Measurements from ENCODE around the gene LRP1B.

DNA sequence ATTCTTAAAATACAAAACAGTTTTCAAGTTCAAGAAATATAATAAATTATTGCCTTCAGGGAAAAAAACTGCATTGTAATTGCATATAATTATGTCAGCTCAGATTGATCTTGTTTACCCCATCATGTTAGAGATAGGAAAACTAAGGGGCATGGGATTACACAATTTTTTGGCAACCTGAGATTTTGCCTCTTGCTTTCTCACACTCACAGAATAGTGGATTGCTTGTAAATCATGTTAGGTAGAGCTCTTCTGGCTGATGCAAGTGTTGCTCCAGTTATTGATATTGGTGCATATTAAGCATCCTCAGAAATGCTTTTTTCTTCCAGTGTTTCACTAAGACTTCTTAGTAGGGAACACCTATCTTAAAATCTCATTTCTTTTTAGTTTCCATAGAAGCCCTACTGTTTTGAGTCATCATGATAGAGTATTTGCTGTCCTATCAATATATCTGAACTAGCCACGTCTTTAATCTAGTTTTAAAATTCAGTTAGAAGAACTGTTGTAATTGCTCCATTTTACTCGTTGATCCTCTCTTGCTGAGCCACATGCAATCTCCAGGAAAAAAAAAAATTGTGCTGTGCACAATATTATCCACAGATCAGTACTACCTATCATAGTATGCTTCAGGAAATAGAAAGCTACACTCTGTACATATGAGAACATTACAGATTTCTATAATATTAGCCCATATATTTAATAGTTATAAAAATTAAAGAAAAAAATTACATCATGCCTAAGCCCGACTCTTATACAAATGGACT, 393.1 kb downstream of the LRP1B start:
- no peak for TF ChIP-seq POLR2A (IDR thresholded peaks at IDR 0.05)
- TF ChIP-seq, protein P1, sequence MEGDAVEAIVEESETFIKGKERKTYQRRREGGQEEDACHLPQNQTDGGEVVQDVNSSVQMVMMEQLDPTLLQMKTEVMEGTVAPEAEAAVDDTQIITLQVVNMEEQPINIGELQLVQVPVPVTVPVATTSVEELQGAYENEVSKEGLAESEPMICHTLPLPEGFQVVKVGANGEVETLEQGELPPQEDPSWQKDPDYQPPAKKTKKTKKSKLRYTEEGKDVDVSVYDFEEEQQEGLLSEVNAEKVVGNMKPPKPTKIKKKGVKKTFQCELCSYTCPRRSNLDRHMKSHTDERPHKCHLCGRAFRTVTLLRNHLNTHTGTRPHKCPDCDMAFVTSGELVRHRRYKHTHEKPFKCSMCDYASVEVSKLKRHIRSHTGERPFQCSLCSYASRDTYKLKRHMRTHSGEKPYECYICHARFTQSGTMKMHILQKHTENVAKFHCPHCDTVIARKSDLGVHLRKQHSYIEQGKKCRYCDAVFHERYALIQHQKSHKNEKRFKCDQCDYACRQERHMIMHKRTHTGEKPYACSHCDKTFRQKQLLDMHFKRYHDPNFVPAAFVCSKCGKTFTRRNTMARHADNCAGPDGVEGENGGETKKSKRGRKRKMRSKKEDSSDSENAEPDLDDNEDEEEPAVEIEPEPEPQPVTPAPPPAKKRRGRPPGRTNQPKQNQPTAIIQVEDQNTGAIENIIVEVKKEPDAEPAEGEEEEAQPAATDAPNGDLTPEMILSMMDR (IDR thresholded peaks at IDR 0.05), result no peak

All from right lobe of liver (tissue), 4 donors.